Natural killer cell (primary cell): ENCODE data around the gene PPFIA2. TPM values are rescaled to one million over a fixed set of nuclear protein-coding genes. Genes with fewer than 3 reads are reported as not detected.
"Not testable (repeated sequence)": the region's sequence is repeated elsewhere in the genome, so short reads cannot be mapped to it uniquely, and the experiment has no call there.

Experiments used
- ATAC-seq, 3 donors: fragments of 150-1000 bp in 2 of 3; fragments of 200-7000 bp in 1 of 3; cut with Tn5 transposase; 1 replicate in 1 of 3; 2 replicates in 2 of 3; pipeline ENCODE4 v1.10.0; 2021; ENCODE audit warnings: mild to moderate bottlenecking in 2 of 3, moderate library complexity in 2 of 3
- DNase-seq, 2 donors: peaks; one replicate each; pipeline versions ENCODE4 v3.0.0 to v3.0.0-alpha.2; 2013 to 2021; ENCODE audit warnings: mixed read lengths in 1 of 2
- H3K27ac ChIP-seq: one replicate; pipeline ENCODE4 v1.5.1; 2013; ENCODE audit warnings: mild to moderate bottlenecking, low read length
- H3K27me3 ChIP-seq: one replicate; pipeline ENCODE4 v1.6.1; 2013; ENCODE audit warnings: low read length; ENCODE audit not compliant: control insufficient read depth, insufficient read depth
- H3K36me3 ChIP-seq: one replicate; pipeline ENCODE4 v1.6.1; 2013; ENCODE audit warnings: low read length; ENCODE audit not compliant: control insufficient read depth, insufficient read depth
- H3K4me1 ChIP-seq: one replicate; pipeline ENCODE4 v1.6.1; 2013; ENCODE audit warnings: low read length; ENCODE audit not compliant: control insufficient read depth, insufficient read depth
- H3K4me3 ChIP-seq: one replicate; pipeline ENCODE4 v1.5.1; 2013; ENCODE audit warnings: low read length
- H3K9me3 ChIP-seq: one replicate; pipeline ENCODE4 v1.6.1; 2013; ENCODE audit warnings: low read length; ENCODE audit not compliant: control insufficient read depth, insufficient read depth
- H3K27ac Mint-ChIP-seq, 2 donors: one replicate each; pipeline ENCODE4 v1.8.0; 2022; ENCODE audit warnings: mild to moderate bottlenecking in 2 of 2, mixed read lengths in 2 of 2, moderate library complexity in 1 of 2
- H3K27me3 Mint-ChIP-seq, 2 donors: one replicate each; pipeline ENCODE4 v1.8.0; 2022; ENCODE audit warnings: low read depth in 2 of 2, mixed read lengths in 2 of 2
- H3K36me3 Mint-ChIP-seq: one replicate; pipeline ENCODE4 v1.8.0; 2022; ENCODE audit warnings: mixed read lengths
- H3K4me1 Mint-ChIP-seq, 2 donors: one replicate each; pipeline ENCODE4 v1.8.0; 2022; ENCODE audit warnings: mixed read lengths in 2 of 2
- H3K4me3 Mint-ChIP-seq: one replicate; pipeline ENCODE4 v1.8.0; 2022; ENCODE audit warnings: mild to moderate bottlenecking, moderate library complexity, mixed read lengths
- H3K9me3 Mint-ChIP-seq, 2 donors: one replicate each; pipeline ENCODE4 v1.8.0; 2022; ENCODE audit warnings: mixed read lengths in 2 of 2
- CTCF ChIP-seq: fragments of 200-600 bp; IDR thresholded peaks from one replicate; pipeline ENCODE4 v1.8.0; 2022; ENCODE audit warnings: antibody characterized with exemption
- WGBS: methylation state at CpG from one replicate; pipeline ENCODE4 v1.1.7; 2013; ENCODE audit warnings: missing lambda C conversion rate; ENCODE audit not compliant: insufficient coverage; 5-methylcytosine and 5-hydroxymethylcytosine counted together
- intact Hi-C: fragments of 100-400 bp; cut with micrococcal nuclease; formaldehyde crosslinking; loops from one replicate; pipeline ENCODE4 v1.14.2; 2022
- total RNA-seq, 4 donors: library from RNA; stranded (reverse); fragments of 120-200 nt in 1 of 4; gene quantifications; one replicate each; pipeline versions ENCODE4 v1.2.3 to v1.2.4, GENCODE V29; 2013 to 2022

The PPFIA2 gene
- total RNA-seq, 3 donors from 2014 or later (not counting 1 experiment from before 2014, with no cell fraction given) = not detected

DNA sequence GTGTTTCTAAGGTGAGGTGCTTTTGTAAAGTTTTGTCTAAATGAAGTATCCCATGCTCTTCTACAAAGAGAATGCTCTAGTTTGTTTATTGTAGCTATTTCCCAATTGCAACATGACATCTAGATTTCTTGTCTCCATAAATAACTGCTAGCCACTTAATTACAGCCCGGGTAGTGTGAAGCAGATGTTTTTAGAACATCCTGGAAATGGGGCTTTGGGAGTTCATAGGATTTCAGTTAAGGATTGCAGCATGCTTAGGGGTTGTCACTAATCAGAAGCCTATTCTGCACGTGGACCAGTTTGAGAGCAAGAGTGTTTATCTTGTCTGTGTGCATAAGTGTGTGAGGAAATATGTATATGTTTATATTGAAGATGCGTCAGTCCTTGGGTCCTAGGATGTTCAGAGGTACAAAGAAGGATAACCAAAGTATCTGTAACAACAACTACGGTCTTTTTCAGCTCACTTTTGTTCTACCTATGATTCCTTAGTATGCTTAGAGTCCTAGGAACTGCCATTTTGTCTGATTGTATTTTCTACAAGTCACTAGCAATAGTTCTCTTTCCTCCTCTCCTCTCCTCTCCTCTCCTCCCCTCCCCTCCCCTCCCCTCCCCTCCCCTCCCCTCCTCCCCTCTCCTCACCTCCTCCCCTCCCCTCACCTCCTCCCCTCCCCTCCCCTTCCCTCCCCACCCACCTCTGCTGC lies 546.0 kb downstream of the PPFIA2 start:
- no peaks in the 10 kb centered on the region for H3K4me1 ChIP-seq
- DNase-seq = no peak
- Mint-ChIP-seq H3K4me1 (no peaks in the 10 kb centered on the region), H3K9me3 (peaks cover 13 to 19% of the 10 kb centered on the region in 2 donors), H3K36me3 (no peaks in the 10 kb centered on the region), H3K27ac (no peak overlapping the region), H3K4me3 (no peak overlapping the region), H3K27me3 (no peaks in the 10 kb centered on the region)
- H3K27ac ChIP-seq = no peak overlapping the region
- ATAC-seq = no peak
- no peak overlapping the region for H3K4me3 ChIP-seq
- H3K27me3 ChIP-seq = no peaks in the 10 kb centered on the region
- WGBS = 71% methylated on average over 4 of the region's 4 CpGs
- H3K36me3 ChIP-seq = no peaks in the 10 kb centered on the region
- no peaks in the 10 kb centered on the region for H3K9me3 ChIP-seq
- intact Hi-C loops = no loop called here
- TF ChIP-seq CTCF = no peak

- DNase-seq (no peak), ATAC-seq (no peak)
- Histone ChIP-seq H3K27ac (no peak overlapping the region), H3K4me1 (no peaks in the 10 kb centered on the region), H3K4me3 (no peak overlapping the region), H3K9me3 (no peaks in the 10 kb centered on the region), H3K27me3 (no peaks in the 10 kb centered on the region), H3K36me3 (no peaks in the 10 kb centered on the region)
- Mint-ChIP-seq H3K27me3 (no peaks in the 10 kb centered on the region), H3K4me1 (no peaks in the 10 kb centered on the region), H3K4me3 (no peak overlapping the region), H3K36me3 (no peaks in the 10 kb centered on the region), H3K9me3 (peaks cover 13 to 19% of the 10 kb centered on the region in 2 donors), H3K27ac (no peak overlapping the region)
- no CpG with 5 or more reads among the region's 1 CpG for WGBS
- intact Hi-C loops = no loop called here
- TF ChIP-seq CTCF = no peak
These were observed 547.8 kb downstream of the PPFIA2 start for GRCh38 chr12:81211306-81211705.

DNA sequence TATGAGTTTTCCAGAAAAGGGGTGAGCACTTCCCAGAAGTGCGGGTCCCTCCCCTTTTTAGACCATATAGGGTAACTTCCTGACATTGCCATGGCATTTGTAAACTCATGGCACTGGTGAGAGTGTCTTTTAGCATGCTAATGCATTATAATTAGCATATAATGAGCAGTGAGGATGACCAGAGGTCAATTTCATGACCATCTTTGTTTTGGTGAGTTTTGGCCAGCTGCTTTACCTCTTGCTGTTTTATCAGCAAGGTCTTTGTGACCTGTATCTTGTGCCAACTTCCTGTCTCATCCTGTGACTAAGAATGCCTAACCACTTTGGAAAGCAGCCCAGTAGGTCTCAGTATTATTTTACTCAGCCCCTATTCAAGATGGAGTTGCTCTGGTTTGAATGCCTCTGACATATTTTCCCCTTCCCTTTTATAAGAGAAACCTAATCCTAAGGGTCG lies 549.4 kb downstream of the PPFIA2 start:
- H3K4me3 Mint-ChIP-seq, H3K4me1 ChIP-seq, H3K4me3 ChIP-seq, H3K4me1 Mint-ChIP-seq, H3K27ac Mint-ChIP-seq, H3K27ac ChIP-seq, H3K9me3 ChIP-seq, DNase-seq, ATAC-seq, H3K36me3 Mint-ChIP-seq, intact Hi-C loops, H3K27me3 ChIP-seq, H3K27me3 Mint-ChIP-seq, H3K36me3 ChIP-seq: not testable (repeated sequence)
- H3K9me3 Mint-ChIP-seq = peaks cover 15 to 19% of the 10 kb centered on the region in 2 donors
- 80% methylated on average over 1 of the region's 2 CpGs for WGBS

DNA sequence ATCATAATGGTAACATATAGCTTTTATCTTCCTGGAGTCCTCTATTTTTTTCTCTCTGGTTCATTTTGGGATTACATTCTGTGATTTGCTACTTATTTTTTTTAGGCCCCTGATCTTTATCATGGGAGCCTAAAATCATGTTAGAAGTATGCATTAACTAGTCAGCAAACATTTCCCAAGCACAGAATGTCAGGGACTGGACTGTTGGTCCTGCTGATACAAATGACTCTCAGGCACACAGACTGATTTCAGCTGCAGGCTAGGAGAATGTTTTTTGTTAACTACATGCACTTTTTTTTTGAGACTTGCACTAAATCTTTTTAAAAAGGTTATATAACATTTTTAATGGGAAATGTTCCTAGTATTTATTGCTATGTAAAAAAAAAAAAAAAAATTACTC lies 550.1 kb downstream of the PPFIA2 start:
- TF ChIP-seq CTCF = no peak
- H3K9me3 ChIP-seq = no peaks in the 10 kb centered on the region
- DNase-seq = no peak
- H3K27ac Mint-ChIP-seq = no peak overlapping the region
- H3K27me3 Mint-ChIP-seq = no peaks in the 10 kb centered on the region
- no peaks in the 10 kb centered on the region for H3K4me1 Mint-ChIP-seq
- H3K4me1 ChIP-seq = no peaks in the 10 kb centered on the region
- intact Hi-C loops = no loop called here
- ATAC-seq = no peak
- H3K36me3 Mint-ChIP-seq = no peaks in the 10 kb centered on the region
- H3K9me3 Mint-ChIP-seq = peaks cover 15 to 19% of the 10 kb centered on the region in 2 donors
- no peaks in the 10 kb centered on the region for H3K36me3 ChIP-seq
- no peak overlapping the region for H3K4me3 ChIP-seq
- H3K4me3 Mint-ChIP-seq = no peak overlapping the region
- no peaks in the 10 kb centered on the region for H3K27me3 ChIP-seq
- H3K27ac ChIP-seq = no peak overlapping the region
